Measurements from ENCODE around the gene DAAM2.
A peak's percentile ranks its signal among the peaks of the same experiment; 100 is the strongest.

The DAAM2 gene

DNA sequence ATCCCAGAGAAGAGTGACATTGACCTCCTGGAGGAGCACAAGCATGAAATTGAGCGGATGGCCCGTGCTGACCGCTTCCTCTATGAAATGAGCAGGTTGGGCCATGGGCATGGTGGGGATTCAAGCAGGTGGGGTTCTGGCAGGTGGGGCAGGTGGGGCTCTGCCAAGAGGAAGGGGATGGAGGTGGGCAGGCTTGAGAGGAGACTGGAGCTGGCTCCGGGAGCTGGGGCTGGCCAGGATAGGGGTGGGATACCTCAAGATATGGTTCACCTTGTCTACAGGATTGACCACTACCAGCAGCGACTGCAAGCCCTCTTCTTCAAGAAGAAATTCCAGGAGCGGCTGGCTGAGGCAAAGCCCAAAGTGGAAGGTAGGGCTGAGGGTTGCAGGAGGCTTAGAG, 99.2 kb downstream of the DAAM2 start:
- no peak for DNase-seq

DNA sequence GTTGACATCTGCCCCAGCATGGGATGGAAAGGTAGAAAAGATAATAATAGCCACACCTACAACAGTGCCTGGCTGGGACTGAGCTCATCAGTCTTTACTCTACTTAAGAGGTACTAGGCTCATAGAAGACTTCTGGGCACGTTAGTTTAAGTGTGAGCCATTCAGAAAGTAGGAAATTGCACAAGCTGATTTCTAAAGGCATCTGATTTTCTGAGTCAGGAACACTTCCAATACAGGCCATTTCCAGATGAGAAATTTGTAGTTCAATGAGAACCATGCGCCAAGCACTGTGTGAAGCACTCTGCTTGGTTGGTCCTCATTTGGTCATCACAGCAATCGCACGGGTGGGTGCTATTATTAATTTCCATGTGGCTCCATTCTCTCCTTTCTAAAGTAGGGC, 99.8 kb downstream of the DAAM2 start:
- DNase-seq = no peak

DNA sequence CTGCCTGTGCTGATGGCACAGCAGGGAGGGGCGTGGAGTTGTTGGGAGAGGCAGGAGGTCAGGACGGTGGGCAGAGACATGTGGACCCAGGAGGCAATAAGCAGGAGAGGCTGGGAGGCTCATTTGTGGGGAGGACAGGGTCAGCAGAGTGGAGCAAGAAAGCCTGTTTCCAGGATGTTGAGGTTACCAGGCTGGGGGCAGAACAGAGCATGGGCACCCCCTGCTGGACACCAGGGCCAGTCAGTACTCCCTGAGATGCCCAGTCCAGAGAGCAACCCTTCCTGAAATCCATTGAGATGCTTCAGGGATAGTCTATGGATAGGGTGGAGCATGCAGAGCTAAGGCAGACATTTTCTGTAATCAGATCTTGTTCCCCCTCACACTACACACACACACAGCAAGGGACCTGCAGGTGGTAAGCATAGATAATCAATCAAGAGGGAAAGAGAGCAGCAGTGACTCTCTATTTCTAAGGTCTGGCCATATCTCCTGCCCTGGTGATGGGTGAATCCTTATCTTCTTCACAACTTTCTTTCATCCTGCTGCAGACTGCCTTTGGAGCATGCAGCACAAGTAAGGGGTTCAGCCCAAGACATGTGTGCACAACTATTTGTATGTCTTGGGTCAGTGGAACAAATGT, 100.4 kb downstream of the DAAM2 start:
- DNase-seq = peak; percentile 75

DNA sequence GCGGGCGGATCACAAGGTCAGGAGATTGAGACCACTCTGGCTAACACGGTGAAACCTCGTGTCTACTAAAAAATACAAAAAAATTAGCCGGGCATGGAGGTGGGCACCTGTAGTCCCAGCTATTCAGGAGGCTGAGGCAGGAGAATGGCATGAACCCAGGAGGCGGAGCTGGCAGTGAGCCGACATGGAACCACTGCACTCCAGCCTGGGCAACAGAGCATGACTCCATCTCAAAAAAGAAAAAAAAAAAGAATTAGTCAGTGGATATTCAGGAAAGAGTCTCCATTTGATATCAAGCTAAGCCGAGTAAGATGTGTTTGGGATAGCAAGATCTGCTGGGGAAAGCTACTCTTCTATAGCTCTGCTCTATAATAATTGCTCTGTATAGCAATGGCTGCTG, 101.1 kb downstream of the DAAM2 start:
- no peak for DNase-seq

DNA sequence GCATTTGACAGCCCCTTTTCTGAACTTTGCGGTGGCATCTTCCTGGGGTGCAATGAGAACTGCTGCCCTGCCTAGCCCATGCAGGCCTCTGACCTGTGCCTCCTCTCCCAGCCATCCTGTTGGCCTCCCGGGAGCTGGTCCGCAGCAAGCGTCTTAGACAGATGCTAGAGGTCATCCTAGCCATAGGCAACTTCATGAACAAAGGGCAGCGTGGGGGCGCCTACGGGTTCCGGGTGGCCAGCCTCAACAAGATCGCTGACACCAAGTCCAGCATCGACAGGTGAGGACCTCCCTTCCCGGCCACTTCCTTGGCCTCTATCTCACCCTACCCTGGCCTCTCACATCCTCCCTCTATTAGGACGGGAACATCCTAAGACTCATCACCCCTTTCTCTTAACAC, 104.5 kb downstream of the DAAM2 start:
- DNase-seq = no peak

DNA sequence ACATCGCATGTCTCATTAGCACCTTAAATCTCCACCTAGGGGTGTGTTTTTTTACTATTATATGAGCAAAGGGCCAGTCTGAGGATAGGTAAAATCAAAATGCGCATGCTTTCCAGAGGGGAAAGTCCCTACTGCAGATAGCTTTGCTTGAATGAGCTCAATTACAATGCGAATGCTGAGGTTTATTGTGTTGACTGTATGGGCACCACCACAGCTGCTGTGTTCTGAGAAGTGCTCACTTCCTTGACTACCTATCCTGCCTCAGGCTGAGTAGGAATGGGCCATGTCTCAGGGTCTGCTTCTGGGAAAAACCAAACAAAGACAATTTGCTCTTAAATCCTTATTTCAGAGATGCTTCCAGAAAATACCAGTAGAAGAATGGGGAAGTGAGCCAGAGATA, 105.5 kb downstream of the DAAM2 start:
- DNase-seq = peak; percentile 14

- no peak for DNase-seq
These were observed 106.4 kb downstream of the DAAM2 start for GRCh38 chr6:39898625-39899024.

DNA sequence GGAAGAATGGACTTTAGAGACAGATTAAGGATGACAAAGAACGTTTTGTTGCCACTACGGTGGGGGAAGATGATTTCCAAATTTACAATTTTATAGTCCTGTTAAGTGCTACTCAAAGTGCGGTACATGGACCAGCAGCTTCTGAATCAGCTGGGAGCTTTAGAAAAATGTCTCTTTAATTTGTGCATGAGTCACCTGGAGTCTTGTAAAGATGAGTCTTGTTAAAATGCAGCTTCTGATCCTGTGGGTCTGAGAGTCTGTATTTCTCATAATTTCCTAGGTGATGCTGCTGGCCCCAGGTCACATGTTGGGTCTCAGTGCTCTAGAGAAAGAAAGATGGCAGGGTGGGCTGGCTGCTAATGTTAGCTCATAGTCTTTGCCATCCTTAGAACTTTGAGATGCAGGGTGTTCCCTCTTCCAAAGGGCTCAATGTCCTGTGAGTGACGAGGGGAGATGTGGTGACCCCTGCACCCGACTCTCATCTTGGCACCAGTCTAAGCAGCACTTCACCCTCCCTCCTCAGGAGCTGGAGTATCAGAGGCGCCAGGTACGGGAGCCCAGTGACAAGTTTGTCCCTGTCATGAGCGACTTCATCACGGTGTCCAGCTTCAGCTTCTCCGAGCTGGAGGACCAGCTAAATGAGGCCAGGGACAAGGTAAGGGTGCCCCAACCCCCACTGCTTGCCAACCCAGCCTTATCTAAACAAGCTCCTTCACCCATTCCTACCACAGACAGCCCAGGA, 107.5 kb downstream of the DAAM2 start:
- DNase-seq = no peak

- DNase-seq = no peak
These were observed 109.0 kb downstream of the DAAM2 start for GRCh38 chr6:39901116-39901655.

- no peak for DNase-seq
These were observed 109.5 kb downstream of the DAAM2 start for GRCh38 chr6:39901670-39902069.

GRCh38 chr6:39902136-39902535, 110.0 kb downstream of the DAAM2 start:
- no peak for DNase-seq

GRCh38 chr6:39902786-39903465, 110.8 kb downstream of the DAAM2 start:
- DNase-seq = no peak

- DNase-seq = no peak
These were observed 111.5 kb downstream of the DAAM2 start for GRCh38 chr6:39903656-39904055.

DNA sequence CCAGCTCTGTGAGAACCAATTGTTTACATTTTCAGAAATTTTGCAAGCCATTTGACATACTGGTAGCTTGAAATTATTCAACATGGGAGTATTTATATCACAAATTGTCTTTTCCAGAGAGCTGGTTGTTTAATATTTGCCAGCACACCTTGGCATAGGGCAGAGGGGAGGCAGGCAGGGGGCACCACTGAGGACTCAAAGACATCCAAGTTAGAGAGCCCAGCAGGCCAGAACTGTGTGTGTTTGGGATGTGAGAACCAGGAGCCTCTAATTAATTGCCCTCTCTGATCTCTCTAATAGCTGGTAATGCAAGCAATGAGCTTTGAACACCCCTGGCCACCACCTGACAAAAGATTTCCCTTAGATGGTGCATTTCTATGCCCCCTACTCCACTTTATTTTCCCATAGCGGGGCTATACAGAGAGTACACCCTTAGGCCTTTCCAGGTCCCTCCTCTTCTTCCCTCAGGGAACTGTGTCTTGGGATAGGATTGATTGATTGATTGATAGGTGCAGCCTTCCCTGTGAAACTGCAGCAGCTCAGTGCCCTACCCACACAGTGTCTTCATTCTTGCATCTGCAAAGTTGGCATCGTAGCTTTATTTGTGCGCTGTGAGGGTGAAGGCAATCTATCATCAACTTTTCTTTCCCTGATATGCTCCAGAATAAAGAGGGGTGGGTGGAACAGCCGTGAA, 112.9 kb downstream of the DAAM2 start:
- DNase-seq = no peak

DNA sequence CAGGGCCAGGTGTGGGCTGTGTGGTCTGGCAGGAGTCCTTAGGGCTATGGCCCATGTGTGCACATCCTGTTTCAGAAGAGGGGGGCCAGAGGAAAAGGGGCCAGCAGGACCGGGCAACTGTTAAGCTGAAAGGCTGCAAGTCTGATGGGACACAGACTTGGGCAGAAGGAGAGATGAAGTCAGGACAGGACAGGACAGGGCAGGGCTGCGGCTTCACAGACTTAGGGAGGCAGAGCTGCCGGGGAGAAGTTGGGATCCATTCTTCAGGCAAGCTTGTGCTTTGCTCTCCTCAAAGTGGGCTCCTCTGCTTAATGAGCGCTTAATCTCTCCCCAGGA, 113.4 kb downstream of the DAAM2 start:
- no peak for DNase-seq

- no peak for DNase-seq
These were observed 114.2 kb downstream of the DAAM2 start for GRCh38 chr6:39906318-39906761.

- no peak for DNase-seq
These were observed 115.8 kb downstream of the DAAM2 start for GRCh38 chr6:39907871-39908575.

GRCh38 chr6:39908838-39909583, 116.8 kb downstream of the DAAM2 start:
- no peak for DNase-seq

GRCh38 chr6:39909701-39910100, 117.5 kb downstream of the DAAM2 start:
- no peak for DNase-seq

GRCh38 chr6:39910164-39910563, 118.0 kb downstream of the DAAM2 start:
- no peak for DNase-seq

- peak; percentile 69 for DNase-seq
These were observed 118.6 kb downstream of the DAAM2 start for GRCh38 chr6:39910744-39911143.
